COR-L47 (cell line): ENCODE results near the gene RIPOR3.
"Not testable (repeated sequence)": the region's sequence is repeated elsewhere in the genome, so short reads cannot be mapped to it uniquely, and the experiment has no call there.

ENCODE experiments used
- DNase-seq: peaks from one replicate; lab custom pipeline; 2025; lab: John Stamatoyannopoulos, UW

RIPOR3 gene

DNA sequence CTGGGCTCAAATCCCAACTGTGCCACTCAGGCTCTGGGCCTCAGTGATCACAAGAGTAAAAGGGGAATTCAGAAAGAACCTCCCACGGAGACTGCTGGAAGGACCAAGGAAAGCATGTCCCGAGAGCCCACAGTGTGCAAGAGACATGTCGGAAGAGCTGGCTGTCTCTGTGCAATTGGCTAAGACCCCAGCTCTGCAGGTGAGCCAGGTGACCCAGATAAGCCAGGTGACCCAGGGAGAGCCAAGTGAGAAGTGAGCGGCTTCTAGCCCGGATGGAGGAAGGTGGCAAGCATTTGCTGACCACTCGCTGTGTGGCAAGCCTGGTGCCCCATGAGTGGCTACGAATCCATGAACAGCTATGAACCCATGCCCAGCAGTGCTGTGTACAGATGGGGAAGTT, 59.1 kb downstream of the RIPOR3 start:
- no peak for DNase-seq

DNA sequence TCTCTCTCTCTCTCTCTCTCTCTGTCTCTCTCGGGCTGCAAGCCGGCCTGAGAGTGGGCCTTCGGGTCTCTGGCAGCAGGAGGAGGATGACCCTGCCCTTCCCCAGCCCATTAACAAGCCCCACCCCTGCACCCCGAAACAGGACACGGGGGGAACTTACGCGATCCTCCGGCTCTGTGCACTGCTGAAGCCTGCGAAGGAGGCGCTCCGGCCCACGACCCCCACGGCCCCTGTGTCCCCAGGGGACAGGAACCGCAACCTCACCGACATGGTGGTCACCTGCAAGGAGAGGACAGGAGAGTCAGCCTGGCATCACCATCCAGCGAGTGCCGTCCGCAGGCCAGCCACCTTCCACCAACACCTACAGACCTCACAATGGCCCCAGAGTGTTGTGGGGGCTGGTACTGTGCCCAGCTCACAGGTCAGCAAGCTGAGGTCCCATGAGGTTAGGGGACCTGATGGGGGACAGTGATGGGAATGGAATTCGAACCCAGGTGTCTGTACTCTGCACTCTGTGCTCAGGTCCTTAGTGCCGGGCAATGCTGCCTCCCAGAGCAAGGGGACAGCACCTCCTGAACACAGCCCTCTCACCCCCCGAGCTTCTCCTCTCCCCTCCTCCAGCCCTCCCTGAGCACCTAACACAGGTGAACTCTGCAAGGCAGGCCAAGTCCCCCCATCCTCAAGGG, 60.6 kb downstream of the RIPOR3 start:
- DNase-seq = no peak

DNA sequence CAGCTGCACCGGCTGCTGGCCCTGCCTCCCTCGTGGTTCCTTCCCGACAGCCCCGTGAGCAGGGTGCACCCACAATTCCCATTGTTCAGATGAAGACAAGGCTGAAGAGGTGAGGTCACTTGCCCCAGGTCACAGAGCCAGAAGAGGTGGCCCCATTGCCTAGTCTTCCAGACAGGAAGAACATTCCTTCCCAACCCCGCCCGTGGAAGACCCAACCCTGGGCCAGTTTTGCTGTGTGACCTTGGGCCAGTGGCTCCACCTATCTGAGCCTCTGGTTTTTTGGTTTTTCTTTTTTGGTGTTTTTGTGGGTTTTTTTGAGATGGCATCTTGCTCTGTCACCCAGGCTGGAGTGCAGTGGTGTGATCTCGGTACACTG, 61.7 kb downstream of the RIPOR3 start:
- DNase-seq = no peak

DNA sequence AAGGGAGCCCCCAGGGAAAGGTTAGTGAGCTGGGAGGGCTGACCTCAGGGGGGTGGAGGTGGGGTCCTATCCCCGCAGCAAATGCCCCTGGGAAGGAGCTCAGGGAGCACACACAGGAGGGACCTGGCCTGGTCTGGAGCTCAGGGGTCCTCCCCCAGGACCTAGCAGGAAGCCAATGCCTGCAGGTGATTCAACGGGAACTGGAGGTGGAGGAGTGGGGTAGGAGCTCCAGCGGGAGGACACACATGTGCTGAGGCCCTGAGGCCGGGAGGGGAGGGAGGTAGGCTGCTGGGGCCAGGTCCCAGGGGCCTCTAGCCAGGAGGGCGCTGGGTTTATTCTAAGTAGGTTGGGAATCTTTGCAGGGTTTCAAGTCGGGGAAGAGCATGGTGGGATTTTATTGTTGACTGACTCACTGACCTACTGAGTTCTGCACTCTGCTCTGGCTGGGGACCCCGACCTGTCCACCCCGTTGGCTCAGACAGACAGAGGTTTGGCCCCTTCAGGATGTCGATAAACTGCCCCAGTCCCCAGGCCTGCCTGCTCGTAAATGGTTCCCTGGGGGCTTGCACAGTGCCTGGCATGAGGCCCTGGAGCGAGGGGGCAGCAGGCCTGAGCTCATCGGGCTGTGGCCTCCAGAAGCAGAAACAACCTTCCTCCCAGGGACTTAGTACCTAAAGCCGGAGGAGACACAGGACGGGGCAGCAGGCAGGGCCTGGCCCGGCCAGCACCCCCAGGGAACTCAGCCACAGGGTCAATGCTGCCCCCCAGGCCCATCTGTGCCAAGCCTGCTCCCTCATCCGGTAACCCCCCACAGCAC, 62.3 kb downstream of the RIPOR3 start:
- no peak for DNase-seq

DNA sequence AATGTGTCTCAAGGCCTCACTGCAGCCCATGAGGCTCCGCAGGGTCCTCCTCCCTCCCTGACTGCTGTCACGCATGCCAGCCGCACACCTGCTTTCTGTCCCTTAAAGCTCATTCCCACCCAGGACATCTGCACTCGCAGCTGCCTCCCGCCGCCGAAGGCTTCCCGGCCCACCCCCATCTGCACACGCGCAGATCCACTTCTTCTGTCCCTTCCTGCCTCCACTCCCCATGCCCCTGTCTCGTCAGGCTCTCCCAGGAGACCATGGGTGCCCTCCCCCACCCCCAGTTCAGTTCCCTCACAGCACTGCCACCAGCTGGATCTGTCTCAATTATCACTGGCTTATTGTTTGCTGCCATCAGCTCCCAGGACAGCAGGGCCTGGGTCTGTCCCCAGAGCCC, 63.0 kb downstream of the RIPOR3 start:
- DNase-seq = peak; percentile 8

DNA sequence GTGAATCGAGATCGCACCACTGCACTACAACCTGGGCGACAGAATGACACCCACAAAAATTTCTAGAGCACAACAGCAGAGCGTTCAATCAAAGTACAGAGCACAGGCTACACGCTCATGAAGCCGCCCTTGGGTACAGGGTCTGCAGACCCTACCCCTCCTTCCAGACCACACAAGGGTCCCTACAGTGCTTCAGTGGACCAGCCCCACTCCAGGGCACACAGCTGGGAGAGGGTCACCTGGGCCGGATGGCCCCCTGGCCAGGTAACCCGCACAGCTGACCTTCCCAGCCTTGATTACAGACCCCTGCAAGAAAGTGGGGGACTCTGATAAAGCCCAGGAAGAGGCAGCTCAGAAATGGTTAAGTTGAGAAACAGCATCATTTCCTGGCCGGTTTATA, 63.6 kb downstream of the RIPOR3 start:
- no peak for DNase-seq

DNA sequence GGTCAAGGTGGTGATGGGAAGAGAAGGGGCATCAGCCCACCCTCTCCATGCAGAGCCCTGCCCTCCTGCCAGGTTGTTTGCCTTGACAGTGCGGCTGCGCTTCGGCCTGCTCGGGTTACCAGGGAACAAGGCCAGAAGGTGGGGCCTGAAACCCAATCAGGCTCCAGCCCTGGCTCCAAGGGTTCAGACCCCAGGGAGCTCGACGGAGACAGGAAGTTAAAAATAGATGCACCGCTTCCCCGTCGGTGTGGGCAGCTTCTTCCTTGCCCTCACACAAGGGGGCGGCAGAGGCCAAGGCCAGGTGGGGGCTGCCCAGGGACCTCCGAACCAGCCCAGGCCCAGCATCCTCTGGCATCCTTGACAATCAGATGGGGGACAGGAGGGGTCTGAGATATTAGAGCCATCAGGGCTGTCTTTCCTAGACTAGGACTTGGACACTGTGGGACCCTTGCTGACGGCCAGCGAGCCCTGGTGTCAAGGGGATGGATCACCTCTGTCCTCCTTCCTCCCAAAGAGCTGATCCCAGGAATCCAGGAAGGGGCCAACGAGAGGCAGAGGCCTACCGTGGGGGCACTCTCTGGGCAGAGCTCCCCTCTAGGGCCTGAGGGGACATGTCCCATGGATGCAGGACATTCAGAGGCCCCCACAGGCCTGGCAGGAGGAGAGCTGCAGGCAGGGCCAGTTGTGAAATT, 65.2 kb downstream of the RIPOR3 start:
- no peak for DNase-seq

DNA sequence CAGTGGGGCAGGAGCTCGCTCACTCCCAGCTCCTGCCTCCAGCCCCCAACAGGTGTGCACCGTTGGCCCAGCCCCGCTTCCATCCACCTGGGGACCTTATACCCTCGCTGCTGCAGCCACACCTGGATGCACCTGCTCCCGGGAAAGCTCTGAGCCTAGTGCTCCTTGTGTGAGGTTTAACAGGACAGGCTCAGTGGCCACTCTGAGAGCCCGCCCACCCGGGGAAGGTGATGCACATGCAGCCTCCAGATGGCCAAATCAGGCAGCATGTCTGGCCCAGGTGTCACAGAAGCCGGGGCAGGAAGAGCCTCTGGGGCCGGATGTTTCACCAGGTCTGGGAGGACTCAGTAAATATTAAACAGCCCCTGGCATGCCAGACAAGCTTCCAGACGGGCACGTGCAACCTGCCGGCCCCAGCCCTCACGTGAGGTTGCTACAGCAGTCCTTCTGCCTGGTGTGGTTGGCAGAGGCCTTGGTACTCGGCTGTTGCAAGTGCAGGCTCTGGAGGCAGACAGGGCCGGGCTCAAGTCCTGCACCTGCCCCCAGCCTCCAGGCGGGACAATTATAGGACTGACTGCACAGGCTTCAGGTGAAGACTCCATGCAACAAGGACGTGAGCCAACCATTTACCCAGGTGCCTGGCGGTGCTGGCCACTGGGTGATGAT, 66.9 kb downstream of the RIPOR3 start:
- peak; percentile 80 for DNase-seq

DNA sequence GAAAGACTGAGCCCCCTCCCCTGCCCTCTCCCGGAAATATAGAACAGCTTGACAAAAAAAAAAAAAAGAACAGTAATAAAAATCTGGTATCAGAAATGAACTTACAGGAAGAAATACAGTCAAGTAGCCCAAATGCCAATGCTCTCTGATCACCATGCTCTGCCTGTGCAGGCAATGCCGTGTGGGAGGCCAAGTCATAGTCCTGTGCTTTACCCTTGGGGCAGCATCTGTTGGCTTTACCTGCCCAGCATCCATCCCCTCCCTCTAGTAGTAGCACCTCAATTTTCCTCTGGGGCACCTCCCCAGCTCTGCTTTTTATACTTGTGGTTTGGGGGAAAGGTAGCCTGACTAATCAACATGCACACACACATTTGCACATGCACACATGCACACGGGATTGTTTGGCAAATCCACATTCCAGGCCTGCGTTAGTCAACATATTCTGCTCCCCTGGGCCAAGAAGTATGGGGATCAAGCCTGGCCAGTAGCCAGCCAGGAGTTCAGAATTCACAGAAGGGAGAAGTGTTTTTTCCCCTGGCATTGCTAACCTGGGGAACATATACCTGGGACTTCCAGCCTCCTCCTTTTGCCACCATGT, 70.2 kb downstream of the RIPOR3 start:
- no peak for DNase-seq

DNA sequence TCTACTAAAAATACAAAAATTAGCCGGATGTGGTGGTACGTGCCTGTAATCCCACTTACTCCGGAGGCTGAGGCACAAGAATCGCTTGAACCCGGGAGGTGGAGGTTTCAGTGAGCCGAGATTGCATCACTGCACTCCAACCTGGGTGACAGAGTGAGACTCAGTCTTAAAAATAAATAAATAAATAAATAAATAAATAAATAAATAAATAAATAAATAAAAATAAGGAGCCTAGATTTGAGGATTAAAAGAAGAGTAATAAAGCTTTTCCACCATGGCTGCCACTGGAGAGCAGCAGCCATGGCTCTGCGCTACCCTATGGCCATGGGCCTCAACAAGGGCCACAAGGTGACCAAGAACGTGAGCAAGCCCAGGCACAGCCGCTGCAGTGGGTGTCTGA, 70.9 kb downstream of the RIPOR3 start:
- not testable (repeated sequence) for DNase-seq

DNA sequence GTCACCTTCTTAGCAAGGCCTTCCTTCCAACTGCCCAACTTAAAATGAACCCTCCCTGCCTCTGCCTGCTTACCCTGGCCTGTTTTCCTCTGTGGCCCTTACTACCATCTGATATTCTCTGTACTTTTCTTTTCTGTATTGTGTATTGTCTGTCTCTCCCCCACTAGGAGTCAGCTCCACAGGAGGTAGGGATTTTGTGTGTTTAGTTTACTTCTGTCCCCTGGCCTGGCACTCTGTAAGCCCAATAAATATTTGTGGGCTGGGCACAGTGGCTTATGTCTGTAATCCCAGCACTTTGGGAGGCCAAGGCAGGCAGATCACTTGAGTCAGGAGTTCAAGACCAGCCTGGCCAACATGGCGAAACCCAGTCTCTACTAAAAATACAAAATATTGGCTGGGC, 72.8 kb downstream of the RIPOR3 start:
- no peak for DNase-seq

DNA sequence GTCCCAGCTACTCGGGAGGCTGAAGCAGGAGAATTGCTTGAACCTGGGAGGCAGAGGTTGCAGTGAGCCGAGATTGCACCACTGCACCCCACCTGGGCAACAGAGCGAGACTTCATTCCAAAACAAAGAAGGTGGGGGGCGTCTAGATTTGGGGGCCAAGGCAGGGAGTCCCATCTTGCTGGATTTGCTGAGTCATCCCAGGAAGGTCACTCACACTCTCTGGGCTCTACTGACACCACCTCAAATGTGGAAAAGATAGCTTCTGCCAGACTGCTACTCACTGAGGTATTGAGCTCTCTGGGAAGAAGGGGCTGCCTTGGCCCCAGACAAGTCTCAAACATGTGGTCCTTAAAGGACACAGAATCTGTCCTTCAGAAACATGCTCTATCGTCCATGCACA, 74.3 kb downstream of the RIPOR3 start:
- no peak for DNase-seq

DNA sequence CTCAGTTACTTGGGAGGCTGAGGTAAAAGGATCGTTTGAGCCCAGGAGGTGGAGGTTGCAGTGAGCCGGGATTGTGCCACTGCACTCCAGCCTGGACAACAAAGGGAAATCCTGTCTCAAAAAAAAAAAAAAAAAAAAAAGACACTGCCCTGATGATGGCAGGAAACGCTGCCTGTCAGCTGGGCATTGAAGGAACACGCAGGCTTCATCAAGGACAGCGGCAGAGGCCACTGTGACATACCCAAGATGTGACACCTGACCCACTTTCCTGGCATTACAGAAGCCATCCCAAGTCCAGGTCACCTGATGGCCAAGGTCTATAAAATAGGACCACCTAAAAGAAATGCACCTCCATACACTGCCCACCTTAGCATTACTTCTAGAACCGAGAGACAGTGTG, 75.9 kb downstream of the RIPOR3 start:
- DNase-seq = no peak

DNA sequence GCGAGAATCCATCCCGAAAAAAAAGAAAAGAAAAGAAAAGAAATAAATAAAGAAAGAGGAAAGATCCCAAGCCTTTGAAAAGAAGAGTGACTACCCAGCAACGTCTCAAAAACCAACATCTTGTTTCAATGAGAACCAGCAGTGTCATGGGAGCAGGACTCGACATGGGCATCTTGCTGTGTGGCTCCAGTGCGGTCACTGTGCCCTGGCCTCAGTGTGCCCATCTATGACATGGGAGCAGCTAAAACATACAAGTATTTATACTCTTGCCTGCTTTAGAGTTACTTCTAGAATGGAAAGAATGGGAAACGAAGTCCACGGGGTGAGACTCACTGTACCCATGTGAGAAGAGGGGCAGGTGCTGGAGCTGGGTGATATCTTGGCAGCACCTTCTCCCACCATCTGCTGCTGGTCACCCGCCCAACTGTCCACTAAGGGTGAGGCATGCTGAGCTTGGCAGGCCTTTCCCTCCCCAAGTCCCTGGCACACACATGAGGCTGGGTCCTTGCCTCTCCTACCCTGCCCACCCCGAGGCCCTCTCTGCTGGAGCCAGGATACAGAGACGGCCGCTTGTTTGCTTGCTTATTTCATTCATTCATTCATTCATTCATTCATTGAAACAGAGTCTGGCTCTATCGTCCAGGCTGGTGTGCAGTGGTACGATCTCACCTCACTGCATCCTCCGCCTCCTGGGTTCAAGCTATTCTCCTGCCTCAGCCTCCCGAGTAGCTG, 77.7 kb downstream of the RIPOR3 start:
- no peak for DNase-seq

DNA sequence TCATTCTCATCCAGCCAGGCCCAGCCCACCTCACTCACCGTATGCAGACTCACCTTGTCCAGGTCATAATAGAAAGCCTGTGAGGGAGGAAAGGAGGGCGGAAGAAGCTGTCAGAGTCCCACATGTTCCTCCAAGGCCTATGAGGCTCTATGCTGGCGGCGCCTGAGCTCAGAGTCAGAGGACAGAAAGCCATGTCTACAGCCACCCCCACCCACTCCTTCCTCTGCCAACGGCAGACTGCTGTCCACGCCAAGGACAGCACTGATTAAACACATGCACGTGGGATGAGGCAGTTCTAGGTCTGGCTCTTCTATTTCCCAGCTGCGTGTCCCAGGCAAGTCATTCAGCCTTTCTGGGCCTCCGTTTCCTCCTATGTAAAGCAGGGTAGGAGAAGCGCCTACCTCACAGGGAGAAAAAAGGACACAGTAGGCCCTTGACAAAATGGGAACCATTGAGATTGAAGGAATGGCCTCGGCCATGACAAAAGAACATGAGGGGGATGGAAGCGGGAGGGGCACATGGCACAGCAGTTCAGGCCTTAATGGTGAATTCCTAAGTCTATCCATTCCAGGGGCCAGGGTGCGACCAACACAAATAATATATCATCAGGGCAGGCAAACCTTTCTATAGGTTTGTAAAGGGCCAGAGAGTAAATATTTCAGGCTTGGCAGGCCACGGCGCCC, 80.1 kb downstream of the RIPOR3 start:
- DNase-seq = no peak

DNA sequence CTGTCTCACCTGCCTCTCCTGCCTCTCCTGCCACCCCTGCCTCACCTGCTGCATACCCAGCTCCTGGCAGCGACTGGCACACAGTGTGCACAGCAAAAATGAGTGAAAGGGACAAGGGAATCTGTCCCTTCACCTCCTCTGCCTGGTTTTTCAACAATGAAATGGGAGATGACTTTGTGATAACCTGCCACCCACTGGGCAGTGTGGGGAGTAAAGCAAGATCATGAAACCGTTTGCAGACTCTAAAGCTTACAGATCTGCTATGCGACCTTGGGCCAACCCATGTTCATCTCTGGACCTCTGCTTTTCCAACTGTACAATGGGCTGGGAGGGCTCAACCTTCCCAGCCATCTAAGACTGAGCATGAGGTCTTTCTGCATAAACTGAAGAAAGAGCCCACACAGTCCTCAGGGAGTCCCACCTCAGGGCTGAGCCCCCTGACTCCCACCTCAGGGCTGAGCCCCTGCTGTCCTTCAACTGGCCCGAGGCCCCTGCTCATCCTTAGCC, 81.1 kb downstream of the RIPOR3 start:
- no peak for DNase-seq

DNA sequence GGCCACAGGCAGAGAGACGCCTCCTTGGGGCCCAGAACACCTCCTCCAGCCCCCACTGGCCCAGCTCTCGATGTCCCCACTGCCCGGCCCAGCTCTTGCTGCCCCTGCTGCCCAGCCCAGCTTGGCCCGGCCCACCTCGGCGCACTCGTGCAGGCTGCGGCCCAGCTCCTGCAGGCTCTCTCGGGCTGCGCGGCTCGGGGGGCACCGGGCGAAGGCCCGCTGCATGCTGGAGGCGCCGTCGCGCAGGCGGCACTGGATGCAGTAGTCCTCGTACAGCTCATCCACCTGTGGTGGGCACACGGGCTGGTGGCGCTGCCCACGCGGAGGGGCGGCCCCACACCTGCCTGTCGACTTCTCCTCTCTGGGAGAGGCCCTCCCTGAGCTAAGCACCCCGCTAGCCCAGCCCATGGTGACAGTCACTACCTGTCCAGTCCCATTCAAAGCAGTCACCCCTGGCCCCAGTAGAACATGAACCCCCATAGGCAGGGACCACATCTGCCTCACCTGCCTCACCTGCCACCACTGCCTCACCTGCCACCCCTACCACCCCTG, 81.8 kb downstream of the RIPOR3 start:
- no peak for DNase-seq

DNA sequence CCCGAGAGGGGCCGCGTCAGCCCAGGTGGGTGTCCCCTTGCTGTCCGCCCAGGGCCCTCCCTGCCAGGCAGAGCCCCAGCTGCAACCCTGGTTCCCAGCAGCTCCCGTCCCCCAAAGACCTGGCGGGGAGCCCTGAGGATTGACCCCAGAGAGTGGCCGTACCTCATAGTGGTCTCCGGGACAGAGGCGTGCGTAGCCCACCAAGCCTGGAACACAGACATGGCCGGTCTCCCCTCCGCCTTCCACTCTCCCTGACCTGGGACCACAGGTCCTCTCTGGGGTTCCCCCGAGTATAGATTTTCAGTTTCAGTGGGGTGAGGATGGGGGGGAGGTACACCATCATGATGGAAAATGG, 82.6 kb downstream of the RIPOR3 start:
- no peak for DNase-seq

DNA sequence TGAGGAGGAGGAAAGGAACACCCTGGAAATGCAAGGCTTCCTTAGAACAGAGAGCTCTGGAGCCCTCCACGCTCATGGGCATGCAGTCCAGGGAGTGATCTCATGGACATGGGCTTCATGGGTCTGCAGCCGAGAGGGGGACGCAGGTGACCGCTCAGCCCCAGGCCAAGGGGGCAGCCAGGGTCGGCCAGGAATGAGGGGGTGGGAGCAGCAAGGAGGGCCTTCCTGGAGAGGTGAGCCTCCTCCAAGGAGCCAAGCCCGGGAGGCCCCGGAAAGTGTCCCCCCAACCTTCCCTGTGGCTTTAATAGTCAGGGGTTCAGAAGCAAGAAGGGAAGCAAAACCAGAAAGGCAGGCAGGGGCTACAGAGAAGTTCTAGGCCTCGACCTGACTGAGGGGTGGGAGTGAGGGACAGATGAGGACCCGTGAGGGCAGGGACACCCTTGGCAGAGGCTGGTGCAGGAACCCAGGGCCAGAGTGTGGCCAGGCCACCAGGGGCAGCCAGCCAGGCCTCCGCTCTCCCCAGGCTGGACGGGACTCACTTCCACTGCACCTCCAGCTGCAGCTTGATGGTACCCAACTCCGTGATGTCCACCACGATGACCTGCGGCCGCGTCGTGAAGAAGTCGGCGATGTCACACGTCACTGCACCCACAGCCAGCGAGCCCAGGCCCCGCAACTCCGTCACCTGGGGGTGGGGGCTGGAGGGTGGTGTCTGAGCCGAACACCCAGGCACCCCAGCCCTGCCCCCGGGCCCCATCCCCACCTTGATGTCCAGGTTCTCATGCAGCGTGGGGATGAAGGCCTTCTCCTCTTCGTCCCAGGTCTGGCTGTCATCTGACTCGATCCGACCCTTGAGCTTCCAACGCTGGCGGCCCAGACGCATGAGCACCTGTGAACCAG, 83.2 kb downstream of the RIPOR3 start:
- no peak for DNase-seq
